ENCODE measurements around the gene USP19.

The USP19 gene

DNA sequence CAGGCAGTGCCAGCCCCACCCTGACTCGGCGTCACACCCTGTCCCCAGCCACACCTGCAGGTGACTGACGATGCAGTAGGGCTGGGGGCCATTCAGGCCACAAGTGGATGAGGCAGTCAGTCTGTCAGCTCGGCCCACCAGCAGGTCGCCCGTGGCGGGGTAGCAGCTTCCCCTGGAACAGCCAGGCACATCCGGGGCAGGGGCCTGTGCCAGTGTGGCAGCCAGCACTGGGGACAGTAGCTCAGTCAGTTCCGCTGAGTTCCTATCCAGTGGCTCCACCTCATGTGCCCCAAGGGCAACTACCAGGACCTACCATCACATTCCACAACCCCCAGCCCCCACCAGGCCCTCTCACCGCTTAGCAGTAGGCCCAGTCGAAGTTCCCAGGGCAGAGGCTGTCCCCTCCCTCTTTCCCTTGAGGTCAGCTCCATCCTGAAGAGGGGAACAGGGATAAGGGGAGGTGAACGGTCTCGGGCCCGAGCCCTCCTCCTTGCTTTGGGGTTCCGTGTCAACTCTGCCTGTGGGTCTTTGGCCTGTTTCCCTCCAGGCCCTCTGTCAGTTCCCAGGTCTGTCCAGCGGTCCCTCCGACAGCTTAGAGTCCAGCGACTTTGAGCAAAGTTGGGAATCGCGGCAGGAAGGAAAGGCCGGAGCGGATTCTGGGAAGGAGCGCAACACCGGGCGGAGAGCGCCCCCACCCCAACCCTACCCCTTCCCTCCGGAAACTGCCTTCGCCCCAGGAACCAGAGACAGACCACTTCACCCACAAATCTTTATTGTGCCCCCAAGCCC is 12.0 kb upstream of the USP19 start, which contains the start of gene LAMB2:
TSS of gene LAMB2 (minus strand) at position 614 of the 789 bp plus-strand sequence. CDS start at position 431, 183 bp downstream.
- DNase-seq: peak; percentile 11

DNA sequence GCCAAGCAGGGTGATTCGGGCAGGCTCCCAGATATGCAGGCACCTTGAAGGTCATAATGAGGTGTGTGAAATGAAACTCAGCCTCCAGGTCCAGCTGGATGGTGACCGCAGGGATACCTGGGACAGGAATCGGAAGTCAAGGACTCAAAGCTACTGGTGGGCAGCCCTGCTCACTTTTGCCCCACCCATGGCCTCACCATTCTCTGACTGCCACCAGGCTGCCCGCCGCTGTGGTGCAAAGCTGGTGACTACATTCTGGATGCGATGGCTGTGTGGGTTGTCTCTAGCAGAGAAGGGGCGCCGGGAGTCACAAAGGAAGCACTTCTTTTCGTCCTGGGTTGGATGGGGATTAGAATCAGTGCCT is 11.4 kb upstream of the USP19 start:
- DNase-seq: no peak

DNA sequence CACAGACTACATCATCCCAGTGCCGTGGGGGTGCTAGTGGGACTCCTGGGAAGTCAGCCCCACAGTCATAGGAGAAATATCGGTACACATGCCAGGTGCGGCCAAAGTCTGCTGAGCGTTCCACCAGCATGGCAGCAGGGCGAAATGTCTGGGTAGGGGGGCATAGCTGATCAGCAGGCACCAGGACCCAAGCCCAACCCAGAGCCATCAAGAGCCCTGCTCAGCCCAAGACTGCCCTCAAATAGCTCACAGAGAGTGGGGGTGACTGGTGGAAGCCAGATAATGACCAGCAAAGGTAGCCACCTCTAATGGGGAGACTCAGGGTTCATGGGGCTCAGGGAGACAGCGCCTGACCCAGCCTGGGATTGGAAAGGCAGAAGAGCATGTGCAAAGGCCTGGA is 11.0 kb upstream of the USP19 start:
- no peak for DNase-seq

DNA sequence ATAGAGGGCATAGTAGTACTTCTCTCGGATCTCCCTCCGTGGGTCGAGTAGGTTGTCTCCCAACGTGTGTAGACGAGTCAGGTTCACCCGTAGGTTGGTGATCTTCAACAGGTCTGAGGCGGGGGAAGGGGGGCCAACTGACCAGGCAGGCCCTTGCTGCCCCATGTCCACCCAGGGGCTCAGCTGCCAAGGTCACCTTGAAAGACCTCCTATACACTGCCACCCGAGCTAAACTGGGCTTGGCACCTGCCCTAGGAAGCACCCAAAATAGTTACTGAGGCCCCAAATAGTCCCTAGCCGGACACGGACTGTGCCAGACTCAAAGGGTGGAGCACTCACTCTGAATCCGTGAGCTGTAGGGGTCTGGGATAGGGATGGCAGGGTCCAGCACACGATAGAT is 10.4 kb upstream of the USP19 start:
- DNase-seq: no peak

DNA sequence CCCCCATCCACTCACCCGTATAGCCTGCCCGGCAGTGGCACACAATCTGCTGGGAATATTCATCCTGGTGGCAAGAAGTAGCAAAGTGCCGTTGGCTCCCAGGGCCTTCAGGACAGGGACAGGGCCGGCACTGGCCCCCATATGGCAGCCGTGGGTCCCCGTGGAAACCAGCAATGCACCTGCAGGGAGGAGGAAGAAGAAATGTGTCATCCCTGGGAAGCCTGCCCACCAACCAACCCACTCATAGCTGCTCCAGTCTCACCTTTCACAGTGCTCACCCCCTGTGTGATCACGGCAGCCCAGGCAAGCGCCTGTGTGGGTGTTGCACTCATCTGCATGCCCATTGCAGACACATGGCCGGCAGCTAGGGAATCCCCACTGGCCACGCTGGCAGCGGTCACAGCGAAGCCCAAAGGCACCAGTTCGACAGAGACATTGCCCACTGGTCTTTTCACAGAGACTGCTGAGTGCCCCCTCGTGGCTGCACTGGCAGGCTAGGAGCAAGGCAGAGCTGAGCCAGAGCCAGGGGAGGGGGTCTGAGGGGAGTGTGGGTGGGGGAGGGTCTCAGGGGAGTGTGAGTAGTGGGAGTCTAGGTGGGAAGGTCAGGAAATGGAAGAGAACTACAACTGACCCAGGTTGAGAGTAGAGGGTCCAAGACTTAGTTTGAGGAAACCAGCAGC is 4.5 kb upstream of the USP19 start:
- no peak for DNase-seq

DNA sequence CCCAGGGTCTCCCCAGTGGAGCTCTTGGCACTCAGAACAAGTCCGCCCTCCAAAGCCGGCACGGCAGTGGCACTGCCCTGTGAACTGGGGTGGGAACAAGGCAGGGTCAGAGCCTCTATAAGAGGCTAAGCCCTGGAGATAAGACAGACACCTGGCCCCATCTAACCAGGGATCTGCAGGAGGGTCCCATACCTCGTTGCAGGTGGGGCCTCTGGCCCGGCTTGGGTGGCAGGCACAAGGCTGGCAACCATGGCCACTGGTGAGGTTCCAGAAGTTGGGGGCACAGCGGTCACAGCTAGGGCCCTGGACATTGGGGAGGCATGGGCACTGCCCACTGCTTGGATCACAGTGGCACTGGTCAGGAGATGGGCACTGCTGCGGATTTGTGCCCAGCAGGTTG is 3.6 kb upstream of the USP19 start:
- DNase-seq: no peak

DNA sequence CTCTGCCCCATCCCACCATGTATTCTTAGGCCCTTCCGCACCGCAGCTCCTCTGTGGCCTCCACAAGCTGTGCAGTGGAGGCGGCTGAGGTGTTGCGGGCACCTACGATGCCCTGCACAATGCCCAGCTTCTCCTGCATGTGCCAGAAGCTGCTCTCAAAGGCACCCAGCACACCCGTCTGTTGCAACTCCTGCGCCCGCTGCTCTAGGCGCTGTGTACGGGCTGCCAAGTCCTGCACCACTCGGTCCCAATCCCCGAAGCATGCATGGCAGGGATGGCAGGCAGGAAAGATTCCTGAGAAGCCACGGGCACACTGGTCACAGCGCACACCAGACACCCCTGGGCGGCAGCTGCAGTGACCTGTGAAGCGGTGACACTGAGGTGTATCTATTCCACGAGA is 3.1 kb upstream of the USP19 start:
- no peak for DNase-seq

DNA sequence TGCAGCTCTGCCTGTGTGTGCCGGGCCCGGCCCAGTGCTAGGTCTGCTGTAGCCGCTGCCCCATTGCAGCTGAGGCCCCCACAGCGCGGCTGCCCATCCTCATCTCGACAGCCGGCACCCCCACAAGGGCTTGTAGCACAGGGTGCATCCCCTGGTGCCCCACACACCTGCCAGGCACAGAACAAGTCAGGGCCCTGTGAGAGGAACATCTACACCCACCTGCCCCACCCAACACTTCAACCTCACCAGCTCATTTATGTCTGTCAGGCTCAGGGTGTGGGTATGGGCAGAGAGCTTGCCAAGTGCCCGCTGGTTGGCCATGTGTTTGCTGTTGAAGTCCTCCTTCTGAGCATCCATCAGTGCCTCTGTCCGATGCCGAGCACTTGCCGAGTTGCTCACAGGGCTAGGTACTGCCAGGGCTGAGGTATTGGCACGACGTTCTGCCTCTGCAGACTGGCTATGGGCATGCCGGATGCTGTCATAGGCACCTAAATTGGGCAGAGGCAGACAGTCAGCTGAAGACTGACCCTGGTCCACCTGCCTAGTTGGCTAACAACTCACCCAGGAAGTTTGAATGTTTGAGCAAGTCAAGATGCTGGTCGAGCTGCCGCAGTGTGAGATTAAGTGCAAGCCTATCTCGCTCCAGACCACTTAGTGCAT is 2.4 kb upstream of the USP19 start:
- no peak for DNase-seq

DNA sequence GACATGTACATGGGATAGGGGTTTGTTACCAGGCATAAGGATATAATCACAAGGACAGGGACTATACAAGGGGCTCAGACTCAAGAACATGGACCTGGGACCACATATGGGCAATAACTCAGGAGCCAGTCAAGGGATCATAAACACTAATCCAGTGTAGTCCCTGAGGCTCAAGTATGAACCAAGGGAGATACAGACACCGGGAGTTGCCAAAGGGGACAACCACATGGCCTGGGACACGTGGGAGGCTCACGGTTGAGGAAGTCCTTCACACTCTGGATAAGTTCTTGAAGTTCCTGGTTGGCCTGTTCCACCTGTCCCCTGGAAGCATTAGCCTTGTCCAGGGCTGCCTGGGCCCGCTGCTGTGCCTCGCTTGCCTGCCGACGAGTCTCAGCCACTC is 1.8 kb upstream of the USP19 start:
- no peak for DNase-seq

DNA sequence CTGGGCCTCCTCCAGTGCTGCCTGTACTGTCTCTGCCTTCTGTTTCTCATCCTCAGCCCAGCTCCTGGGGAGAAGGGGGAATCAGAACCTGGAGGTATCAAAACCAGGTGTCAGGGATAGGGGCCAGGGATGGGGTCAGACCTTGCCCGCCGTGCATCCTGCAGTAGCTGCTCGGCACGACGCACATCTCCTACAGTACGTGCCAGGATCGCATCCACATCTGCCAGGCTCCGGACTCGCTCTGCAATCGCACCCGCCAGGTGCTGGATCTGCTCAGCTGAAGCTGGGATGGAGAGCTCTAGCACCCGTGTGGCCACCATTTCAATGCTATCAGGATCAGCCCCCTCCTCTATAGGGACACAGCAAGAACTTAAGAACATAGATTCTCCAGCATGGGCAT is 1.4 kb upstream of the USP19 start:
- DNase-seq: no peak

DNA sequence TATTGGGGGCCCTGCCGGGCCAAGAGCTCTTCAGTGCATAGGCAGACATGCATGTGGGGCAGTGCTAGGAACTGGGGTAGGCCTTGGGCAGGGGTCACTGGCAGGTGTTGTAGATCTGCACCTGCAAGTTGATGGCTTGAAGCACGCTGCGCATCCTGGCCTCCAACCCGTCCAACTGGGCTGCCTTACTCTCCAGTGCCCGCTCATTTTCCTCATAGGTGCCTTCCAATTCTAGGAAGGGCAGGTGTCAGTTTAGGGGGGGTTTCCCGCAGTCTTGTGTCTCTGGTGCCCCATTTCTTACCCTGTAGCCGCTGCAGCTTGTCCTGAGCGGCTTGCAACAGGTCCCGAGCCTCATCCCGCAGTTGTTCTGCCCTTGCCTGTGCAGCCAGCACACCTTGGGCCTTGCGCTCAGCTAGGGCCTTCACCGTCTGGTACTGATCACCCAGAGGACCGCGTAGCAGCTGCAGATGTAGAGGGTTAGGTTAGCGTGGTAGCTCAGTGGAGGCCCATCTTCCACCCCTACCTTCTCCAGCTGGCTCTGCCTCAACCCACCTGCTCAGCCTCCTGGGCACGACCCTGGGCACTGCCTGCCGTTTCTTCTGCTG is 611 bp upstream of the USP19 start:
- no peak for DNase-seq

DNA sequence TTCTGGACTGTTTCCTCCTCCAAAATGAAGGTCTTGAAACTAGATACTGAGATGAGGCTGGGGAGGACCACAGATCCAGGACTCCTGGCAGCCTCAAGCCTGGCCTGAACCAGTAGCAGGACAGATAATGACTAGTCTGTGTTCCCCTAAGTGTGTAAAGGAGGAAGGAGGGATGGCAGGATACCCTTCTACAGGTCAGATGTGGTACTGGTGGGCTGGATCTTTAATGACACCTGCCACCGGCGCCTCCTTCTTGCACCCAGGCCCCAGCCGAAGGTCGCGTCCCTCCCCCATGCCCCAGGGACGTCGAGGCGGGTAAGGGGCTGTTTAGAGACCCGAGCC is 556 bp downstream of the USP19 start:
- DNase-seq: no peak

DNA sequence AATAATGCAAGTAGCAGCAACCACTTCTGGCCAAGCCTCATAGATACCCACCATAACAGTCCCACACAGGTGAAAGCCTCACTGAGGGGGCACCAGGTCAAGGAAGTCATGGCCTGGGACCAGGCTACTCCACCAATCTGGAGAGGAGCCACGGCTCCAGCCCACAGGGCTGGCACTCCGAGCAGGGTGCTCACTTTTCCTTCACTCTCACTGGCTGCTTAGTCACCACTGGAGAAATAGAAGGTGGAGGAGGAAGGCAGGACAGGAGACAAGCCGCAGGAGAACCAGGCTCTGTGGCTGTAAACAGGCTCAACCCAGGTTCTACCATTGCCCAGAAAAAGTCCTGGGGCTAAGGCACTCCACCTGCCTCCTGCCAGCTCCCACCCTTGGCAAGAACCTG is 1.2 kb downstream of the USP19 start:
- DNase-seq: no peak

DNA sequence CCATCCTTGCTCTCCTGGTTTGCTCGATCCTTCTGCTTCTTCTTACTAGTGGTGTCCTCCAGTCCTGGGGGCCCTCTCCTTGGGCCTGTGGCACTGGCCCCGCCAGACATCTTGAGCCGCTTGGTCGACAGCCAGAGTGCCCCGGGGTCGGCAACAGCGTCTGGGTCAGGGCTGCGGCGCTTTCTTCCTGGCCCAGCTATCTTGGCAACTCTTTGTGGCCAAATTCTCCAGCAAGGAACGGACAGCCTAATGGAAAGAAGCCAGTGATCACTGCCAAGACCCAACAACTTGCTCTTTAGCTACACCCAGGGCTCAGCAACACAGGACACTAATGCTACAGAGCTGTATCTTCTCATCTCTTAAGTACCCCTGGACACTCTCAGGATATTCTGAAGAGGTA is 1.6 kb downstream of the USP19 start:
- no peak for DNase-seq

DNA sequence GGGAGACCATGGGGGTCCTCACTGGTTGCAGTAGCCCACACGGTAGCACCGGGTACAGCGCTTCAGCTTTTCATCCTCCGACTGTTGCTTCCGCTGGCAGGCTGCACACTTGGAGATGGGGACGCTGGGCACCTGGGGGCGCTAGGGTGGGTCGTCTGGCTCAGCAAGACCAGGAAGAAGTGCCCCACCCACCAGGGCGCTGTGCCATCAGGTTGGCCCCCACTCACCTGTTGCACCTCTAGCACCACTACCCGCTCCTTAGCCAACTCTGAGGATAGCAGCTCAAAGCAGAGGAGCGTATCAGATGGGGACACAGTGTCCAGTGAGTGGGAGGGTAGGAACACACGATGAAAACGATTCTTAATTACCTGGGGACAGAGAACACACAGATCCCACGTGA is 8.4 kb downstream of the USP19 start:
- DNase-seq: no peak

DNA sequence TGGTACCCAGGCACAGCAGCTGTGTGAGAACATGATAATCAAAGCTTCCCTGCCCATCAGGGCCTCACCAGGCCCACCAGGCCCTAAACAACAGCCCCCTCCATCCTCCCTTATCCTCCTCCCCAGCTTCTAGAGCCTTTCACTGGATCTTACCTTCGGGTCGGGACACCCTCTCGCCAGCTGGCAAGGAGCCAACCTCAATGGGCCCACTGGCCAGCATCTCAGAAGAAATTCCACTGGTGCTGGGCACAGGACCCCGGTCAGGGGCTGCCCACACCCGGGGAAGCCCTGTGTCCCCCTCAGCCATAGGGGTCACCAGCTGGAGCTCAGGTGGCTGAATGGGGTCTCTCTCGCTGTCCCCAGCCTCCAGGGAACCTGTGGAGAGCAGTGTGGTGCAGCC is 9.3 kb downstream of the USP19 start:
- DNase-seq: no peak

DNA sequence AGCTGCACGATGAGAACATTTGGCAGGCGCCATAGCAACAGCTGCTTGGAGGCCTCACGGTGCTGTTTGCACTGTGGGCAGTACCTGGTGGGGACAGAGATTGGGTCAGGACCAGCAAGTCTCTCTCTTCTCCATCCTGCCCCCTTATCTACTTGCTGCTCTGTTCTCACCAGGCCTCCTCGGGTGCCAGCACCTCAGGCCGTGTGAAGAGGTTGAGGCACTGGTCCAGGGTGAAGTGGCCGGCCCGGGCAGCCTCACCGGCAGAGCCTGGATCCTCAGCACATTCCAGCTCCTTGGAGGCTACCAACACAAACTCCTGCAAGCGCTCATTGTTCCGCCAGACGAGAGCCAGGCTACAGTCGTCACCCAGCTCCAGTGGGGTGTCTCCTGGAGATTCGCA is 9.8 kb downstream of the USP19 start:
- no peak for DNase-seq

DNA sequence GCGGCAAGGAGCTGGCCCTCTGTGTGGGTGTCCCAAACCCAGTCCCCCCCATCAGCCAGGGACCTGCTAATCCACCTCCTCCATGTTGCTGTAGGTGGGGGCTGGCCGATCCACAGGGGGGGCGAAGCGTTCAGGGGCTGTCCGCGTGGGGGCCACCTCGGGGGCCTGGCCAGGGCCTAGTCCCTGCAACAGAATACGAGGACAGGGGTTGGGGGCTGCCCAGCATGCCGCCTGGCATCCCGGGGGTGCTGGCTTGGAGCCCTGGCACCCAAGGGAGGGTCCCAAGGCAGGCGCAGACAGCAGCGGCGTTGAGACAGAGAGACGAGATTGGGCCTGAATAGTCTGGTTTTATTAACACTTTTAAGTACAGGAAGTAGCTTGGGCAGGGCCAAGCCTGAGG is 12.3 kb downstream of the USP19 start:
- DNase-seq: no peak

DNA sequence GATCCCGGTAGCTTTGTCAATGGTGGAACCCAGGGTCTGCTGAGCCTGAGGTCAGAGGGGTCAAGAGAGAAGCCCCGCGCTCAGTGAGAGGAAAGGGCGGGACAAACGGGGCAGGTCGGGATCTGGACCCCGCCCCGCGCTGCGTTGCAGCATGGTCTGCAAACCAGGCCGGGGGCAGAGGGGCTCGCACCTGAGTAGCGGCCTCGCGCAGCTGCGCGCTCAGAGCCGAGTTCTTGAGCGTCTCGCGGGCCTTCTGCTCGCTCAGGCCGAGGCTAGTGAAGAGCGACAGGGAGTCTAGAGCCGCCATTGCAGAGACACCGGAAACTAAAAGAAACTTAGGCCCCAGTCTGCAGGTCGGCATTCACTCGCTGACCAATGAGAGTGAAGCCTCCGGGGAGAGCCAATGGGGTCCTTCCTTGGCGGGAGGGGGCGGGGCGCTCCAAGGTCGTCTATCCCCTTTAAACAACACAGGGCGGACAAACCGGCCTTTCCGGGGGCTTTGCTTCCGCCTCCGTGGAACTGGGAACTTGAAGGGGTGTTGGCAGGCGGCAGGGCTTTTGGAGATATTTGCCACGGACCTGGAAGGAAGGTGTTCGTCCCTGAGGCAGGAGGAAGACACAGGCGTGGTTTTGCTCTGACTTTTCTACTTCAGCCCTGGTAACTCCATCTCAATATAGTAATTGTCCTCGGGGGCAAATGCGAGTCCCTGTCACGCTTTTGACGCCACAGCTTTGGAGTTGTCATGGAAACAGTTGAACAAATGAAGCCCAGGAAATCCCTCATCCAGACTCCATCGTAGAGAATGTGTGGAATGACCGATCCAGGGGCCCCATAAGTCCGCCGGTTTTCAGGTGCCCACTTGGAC is 16.0 kb downstream of the USP19 start, which contains the start of gene QARS1:
TSS of gene QARS1 (minus strand) at position 331 of the 865 bp plus-strand sequence. CDS start at position 307, 24 bp downstream.
- peak; percentile 70 for DNase-seq

DNA sequence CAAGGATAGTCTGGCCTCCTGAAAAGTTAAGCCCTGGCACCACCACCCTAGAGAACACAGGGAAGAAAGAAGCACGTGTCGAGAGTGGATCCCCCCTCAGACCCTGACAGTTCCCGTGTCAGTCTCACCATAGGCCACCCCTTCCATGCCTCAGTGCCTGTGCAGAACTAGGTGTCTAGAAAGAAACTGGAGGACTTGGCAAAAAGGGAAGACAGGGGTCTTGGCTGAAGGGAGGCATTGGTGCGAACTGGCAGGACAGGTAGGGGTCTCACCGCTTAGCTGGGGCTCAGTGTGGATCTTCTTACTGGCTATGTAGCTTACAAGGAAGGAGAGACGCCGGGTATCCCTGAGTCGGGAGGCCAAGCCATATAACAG is 16.6 kb downstream of the USP19 start:
- DNase-seq: no peak

DNA sequence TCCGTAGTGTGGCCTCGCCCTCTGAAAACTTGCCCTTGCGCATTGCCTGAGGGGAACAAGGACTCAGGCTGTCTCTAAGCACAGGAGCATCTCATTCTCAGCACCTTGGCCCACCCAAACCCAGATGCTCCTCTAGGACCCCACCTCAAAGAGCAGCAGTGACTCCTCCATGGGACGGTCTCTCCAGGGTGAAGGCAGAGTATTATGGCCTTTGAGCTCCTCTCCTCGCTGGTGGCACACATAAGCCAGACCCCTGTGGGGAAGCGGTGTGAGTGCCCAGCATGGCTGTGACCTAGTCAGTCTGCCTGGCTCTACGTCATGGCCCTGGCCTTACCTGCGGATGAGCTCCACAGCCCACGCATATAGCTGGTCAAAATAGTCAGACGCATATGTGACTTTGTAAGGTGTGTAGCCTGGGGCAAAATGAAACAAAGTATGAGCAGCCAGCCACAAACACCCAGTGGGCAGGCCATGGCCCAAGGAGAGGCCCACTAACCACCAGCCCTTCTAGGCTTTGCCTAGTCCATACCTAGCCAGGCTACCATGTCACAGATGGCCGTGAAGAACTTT is 20.5 kb downstream of the USP19 start:
- DNase-seq: no peak

DNA sequence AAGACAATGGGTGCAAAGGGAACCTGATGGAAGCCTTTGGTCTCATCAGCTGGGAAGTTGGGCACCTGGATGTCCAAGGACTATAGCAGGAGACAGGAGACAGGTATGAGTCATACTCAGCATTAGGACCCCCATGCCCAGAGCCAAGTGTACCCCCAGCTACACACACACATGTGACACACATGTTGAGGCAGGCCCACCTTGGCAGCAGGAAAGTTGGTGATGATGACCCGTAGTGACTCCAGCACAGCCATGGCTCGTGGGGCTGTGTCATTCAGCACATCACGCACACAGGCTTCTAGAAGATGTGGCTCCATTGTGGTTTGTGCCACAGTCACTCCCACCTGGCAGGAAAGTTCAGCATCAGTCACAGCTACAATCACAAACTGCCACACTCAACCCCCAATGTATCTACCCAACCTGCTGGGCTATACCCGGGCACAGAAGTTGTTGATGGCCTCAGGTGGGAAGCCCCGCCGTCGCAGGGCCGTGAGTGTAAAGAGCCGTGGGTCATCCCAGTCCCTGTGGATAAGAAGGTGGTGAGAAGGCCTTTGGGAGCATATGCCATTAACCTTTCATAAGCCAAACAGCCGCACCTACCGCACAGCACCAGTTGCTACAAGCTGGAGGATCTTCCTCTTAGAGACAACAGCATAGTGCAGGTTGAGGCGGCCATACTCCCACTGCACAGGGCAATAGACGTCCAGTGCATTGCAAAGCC is 21.6 kb downstream of the USP19 start:
- no peak for DNase-seq
